Ovary (tissue), 3 donors: ENCODE measurements around the gene ZRANB1.

Experiments used
- EP300 ChIP-seq: sonication (generic); formaldehyde crosslinking; IDR thresholded peaks from one replicate; pipeline ENCODE4 v1.6.1; 2017; ENCODE audit warnings: antibody characterized with exemption
- POLR2A ChIP-seq: fragments of 450-650 bp; IDR thresholded peaks from one replicate; pipeline ENCODE4 v1.6.1; 2017; ENCODE audit warnings: antibody characterized with exemption, mild to moderate bottlenecking, moderate library complexity
- TF ChIP-seq, protein P1 (sequence below), 3 donors: fragments of 450-650 bp in 2 of 3; fragments of 200-600 bp in 1 of 3; IDR thresholded peaks; one replicate each; pipeline versions ENCODE4 v1.5.1 to v1.8.0; 2016 to 2022; ENCODE audit warnings: antibody characterized with exemption in 3 of 3, mild to moderate bottlenecking in 1 of 3
- donor health status: DM: no; HTN: no; CAD: no.

DNA sequence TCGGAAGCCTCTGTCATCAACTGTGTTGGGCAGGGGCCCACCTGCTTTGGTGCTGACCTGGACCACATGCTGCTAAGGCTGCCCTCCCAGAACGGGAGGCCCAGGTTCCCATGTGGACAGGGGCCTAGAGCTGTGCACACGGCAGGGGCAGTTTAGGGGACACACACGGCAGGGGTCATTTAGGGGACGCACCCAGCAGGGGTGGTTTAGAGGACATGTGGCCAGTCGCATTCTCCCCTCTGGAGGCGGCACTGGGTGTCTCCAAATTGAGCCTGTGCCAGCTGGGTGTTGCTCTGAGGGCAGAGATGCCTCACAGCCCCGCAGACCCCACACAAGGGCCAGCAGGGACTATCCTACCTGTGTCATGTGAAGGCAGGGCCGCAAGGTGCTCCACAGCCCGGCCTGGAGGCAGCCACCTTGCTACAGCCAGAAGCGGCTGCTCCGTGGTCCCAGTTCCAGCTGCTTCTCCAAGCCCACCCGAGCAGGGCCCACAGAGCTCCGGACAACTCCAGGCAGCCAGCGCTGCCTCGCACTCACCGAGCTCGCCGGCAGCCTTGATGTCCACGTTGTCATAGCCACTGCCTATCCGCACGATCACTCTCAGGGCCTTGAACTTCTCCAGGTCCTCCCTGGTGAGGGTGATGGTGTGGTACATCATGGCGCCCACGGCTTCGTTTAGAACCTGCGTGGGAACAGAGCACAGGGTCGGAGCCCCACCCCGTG is 60.7 kb downstream of the ZRANB1 start:
- TF ChIP-seq, protein P1, sequence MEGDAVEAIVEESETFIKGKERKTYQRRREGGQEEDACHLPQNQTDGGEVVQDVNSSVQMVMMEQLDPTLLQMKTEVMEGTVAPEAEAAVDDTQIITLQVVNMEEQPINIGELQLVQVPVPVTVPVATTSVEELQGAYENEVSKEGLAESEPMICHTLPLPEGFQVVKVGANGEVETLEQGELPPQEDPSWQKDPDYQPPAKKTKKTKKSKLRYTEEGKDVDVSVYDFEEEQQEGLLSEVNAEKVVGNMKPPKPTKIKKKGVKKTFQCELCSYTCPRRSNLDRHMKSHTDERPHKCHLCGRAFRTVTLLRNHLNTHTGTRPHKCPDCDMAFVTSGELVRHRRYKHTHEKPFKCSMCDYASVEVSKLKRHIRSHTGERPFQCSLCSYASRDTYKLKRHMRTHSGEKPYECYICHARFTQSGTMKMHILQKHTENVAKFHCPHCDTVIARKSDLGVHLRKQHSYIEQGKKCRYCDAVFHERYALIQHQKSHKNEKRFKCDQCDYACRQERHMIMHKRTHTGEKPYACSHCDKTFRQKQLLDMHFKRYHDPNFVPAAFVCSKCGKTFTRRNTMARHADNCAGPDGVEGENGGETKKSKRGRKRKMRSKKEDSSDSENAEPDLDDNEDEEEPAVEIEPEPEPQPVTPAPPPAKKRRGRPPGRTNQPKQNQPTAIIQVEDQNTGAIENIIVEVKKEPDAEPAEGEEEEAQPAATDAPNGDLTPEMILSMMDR (IDR thresholded peaks at IDR 0.05) = no peak
- TF ChIP-seq EP300 (no peak), POLR2A (no peak)
